CD4-positive, alpha-beta T cell treated with Interleukin-2 at 100 ng/mL for 4 hours (primary cell): ENCODE results near the gene TPR.

ENCODE experiments used
- DNase-seq: peaks from one replicate; pipeline ENCODE4 v3.0.0-alpha.2; 2020; ENCODE audit warnings: low spot score

Gene TPR

GRCh38 chr1:186286615-186287315 is 88.3 kb downstream of the TPR start:
- DNase-seq, result no peak

GRCh38 chr1:186283374-186283773 is 91.7 kb downstream of the TPR start:
- no peak for DNase-seq

GRCh38 chr1:186282466-186282865 is 92.6 kb downstream of the TPR start:
- DNase-seq, result no peak

DNA sequence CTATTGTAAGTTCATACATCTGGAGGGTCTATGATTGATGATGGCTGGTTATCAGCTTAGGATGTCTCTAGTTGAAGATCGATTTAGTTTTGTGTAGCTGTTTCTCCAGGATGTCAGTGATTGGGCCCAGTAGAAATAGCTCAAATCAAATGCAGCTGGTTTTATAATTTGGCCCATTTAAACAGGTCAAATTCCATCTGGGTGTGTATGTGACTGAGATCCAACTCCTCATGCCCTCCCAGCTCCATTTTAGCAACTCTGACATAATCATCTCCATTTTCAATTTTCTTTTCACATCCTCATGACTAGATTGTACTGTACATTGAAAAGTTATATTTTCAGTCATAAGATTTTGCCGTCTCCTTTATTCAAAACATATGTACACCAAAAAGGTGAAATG is 99.2 kb downstream of the TPR start:
- DNase-seq, result no peak

DNA sequence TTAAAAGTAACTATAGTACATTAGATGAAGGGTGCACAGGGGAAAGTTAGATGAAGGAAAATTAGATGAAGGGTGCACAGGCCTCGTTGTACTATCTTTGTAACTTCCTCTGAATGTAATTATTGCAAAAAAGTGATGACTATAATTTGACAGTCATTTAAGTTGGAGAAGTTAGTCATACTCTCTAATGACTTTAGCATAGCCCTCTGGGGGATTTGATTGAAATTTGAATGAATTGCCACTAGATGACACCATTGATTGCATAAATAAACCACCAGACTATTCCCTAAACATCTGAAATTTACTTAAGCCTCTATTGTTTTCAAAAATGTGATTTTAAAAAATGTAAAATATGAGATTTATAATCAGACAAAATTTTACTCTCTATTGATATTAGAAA is 102.6 kb downstream of the TPR start:
- DNase-seq, result peak; percentile 26

DNA sequence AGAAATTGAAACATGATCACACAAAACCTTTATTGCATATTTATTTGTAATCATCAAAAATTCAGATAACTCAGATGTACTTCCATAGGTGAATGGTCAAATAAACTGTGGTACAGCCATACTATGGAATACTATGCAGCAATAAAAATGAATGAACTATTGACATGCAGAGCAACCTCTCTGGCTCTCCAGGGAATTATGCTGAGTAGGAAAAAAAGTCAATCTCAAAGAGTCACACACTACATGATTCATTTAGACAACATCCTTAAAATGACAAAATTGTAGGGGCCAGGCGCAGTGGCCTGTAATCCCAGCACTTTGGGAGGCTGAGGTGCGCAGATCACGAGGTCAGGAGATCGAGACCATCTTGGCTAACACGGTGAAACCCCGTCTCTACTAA is 104.0 kb downstream of the TPR start:
- no peak for DNase-seq
